Stimulated activated CD4-positive, alpha-beta T cell treated with anti-CD3 and anti-CD28 coated beads, Interleukin-15, amount 100 ng/mL, for 48 hours (primary cell): Measurements from ENCODE around the gene YAF2.
"Not testable (repeated sequence)": the region's sequence is repeated elsewhere in the genome, so short reads cannot be mapped to it uniquely, and the experiment has no call there.

Experiments used
- DNase-seq, 2 donors: peaks; one replicate each; pipeline ENCODE4 v3.0.0-alpha.2; 2020; ENCODE audit warnings: low read depth in 2 of 2

The YAF2 gene

DNA sequence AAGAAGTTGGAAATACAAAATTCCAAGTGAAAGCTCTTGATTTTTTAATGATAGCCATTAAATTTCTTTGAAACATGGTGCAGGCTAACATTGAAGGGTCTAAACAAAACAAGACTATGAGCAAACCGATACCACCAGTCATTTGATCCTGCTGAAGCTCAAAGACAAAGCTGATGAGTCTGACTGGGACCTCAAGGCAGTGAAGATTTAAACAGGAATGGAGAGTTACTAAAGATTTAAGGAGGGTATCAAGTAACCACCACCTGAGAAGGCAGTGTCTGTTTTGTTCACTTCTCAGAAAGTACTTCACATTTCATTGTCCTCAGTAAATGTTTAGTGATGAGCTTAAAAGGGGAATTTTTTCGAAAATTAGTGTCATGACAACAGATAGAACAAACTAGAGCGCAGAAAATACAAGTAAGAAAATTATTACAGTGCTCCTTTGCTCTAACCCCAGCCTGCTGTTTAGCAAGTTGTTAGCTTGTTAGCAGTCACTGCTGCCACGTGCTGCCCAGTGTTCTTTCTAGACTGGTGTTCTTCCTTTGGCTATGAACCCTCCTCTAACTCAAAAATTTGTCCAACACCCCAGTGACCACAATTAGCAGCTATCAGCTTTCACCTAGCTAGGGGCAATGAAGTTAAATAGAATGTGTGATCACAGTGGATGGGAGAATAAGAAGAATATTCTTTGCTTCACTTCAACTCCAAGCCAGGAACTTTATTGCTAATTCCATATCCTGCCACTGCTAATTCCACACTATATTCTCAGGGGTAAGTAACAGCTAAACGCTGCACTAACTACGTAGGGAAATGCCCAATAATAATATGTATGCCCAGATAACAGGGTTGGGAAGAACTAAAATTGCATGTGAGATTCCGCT, 41.1 kb downstream of the YAF2 start:
- no peak for DNase-seq

DNA sequence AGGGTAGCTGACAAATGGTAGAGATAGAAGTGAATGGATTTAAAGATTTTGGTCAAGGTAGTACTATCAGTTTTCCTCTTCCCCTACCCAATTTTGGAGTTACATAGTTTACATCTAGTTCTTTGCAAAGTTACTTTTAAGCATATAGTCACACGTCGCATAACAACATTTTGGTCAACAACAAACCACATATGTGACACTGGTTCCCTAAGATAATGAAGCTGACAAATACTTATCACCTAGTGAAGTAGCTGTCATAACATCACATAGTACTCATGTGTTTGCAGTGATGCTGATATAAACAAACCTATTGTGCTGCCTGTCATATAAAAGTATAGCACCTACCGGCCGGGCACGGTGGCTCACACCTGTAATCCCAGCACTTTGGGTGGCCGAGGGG, 45.4 kb downstream of the YAF2 start:
- DNase-seq: no peak

DNA sequence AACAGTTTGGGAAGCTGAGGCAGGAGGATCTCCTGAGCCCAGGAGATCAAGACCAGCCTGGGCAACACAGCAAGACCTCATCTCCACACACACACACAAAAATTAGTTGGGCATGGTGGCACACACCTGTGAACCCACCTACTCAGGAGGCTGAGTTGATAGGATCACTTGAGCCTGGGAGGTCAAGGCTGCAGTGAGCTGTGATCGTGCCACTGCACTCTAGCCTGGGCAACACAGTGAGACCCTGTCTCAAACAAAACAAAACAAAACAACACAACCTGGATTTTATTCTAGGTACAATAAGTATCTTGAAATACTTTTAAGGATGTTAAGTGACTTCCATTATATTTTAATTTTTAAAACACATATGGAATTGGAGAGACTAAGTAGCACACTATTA, 45.8 kb downstream of the YAF2 start:
- DNase-seq: no peak

DNA sequence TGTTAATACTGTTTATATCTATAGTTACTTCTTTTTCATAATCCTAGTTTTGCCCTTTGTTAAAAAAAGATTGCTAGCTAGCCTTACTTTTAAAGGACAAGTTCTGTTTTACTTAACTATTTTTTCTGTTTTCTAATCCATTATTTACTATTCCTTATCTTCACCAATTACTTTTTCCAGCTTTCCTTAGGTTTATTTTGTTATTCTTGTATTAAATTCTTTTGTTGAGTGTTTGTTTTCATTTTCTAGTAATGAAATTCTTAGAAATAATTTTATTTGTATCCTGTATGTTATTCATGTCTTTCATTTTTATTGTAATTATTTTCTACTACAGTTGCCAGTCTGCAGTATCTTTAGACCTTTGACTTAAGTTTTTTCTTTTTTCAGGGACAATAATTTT, 47.7 kb downstream of the YAF2 start:
- DNase-seq: no peak

DNA sequence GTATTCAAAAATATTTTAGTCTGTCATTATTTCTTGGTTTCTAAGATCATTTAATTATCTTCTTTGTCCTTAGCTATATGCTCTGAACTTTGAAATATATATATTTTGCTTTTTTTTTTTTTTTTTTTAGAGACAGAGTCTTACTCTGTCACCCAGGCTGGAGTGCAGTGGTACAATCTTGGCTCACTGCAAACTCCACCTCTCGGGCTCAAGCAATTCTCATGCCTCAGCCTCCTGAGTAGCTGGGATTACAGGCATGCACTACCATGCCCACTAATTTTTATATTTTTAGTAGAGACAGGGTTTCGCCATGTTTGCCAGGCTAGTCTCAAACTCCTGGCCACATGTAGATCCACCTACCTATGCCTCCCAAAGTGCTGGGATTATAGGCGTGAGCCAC, 49.8 kb downstream of the YAF2 start:
- not testable (repeated sequence) for DNase-seq

DNA sequence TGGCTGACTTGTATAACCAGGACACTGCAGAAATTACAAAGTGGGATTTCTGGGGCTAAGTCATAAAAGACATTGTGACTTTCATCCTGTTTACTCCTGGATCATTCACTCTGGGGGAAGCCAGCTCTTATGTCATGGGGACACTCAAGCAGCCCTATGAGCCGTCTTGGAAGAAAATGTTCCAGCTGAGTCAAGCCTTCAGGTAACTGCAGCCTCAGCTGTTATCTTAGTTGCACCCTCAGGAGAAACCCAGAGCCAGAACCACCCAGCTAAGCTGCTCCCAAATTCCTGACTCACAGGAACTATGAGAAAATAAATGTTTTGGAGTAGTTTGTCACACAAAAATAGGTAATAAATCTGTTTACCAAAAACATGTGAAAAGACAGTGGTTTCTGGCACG, 50.2 kb downstream of the YAF2 start:
- DNase-seq: no peak

DNA sequence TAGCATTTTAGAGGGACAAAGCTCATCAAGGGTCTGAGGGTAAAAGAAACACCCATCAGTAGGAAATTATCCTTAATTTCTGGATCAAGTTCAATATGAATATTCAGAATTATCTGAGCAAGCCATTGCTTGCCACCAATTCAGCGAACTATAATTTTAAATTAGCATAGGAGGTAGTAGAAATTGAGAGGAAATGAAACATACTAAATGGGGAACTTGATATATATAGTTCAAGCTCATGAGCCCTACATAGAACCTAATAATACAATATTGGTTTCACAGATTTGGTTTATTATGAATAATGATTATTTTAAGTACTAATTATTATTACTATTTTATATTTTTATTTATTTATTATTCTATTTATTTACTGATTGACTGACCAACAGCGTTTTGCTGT, 51.3 kb downstream of the YAF2 start:
- no peak for DNase-seq

DNA sequence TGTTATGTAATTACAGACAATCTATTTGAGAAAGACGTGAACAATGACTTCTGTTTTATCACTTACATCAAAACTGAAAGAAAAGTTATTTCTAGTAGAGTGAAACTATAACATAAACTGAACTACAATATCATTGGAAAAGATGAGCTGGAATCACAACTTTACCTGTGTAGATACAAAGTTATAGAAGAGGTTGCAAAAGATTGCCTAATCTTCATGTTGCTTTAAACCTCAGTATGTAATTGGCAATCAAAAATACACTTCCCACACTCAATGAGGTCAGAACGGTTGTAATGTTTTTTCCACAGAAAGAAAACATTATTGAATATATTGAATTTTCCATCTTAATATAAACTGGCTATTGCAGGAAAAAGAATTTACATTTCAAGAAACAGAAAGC, 55.7 kb downstream of the YAF2 start:
- no peak for DNase-seq

DNA sequence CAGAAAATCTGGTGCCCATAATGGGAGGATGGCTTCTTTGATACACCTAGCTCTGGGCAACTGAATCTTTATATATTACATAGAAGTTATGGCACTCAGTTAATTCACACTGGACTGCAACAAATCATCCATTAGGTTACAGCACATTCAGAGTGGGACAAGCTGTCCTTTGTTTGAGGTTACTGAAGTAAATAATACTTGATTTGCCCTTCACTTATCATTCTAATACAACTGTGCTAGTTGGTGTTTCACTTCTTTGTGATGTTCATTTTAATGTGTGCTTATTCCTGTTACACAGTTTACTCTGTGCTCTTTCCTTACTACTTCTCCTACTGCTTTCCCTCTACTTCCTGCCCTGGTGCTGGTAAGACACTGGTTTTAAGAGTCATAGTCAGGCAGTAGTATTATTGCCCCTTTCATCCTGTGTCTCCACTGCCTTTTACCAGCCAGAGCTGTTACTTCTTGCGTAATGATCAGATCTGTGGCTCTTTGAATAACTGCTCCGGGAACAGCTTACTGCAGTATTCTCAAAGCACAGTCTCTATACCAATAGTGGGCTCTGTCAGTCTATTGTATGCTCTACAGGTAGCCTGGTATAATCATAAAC, 57.0 kb downstream of the YAF2 start:
- DNase-seq: no peak

DNA sequence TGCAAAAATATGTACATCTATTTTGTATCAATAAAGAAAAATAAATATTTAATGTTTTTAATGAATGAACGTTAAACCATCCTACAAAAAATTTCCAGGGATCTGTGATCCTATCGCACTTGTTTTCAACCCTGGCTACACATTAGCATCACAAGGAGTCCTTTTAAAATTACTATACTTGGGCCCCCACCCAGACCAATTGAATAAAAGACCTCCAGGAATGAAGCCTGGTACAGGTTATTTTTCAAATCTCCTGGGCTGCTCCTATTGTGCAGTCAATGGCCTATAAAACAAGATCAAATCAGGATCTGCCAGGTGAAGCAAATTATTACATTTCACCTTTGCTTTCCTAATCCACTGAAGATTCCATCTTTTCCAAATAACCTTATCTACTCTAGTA, 59.9 kb downstream of the YAF2 start:
- DNase-seq: no peak

DNA sequence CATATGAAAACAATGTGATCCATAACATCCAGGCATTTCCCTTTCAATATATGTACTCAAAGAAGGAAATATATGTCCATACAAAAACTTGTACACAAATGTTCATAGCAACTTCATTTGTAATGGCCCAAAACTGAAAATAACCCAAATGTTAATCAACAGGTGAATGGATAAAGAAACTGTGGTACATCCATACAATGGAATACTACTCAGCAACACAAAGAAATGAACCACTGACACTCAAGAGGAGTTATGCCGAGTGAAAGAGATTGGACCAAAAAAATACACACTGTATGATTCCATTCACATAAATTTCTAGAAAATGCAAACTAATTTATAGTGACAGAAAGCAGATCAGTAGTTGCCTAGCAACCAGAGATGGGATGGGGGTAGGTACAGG, 63.1 kb downstream of the YAF2 start:
- no peak for DNase-seq

DNA sequence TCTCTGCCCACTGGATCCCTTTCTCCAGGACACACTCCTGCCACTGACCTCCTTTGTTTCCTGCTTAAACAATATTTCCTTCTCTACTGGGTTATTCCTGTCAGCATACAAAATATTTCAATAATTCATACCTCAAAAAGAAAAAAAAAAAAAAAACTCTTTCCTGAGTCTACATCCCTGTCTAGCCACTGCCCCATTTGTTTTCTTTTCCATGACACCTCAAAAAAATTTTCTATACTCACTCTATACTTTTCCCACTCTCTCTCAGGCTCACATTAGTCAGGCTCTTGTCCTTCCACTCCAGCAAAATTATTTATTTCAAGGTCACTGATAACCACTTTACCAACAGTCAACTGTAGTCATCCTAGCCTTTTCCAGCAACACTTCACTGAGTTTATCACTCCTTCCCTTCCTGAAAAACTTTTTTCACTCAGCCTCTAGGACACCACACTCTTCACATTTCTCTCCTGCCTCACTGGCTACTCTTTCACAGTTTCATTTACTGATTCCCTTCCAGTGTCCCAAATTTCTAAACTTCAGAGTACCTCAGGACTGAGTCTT, 64.0 kb downstream of the YAF2 start:
- no peak for DNase-seq

DNA sequence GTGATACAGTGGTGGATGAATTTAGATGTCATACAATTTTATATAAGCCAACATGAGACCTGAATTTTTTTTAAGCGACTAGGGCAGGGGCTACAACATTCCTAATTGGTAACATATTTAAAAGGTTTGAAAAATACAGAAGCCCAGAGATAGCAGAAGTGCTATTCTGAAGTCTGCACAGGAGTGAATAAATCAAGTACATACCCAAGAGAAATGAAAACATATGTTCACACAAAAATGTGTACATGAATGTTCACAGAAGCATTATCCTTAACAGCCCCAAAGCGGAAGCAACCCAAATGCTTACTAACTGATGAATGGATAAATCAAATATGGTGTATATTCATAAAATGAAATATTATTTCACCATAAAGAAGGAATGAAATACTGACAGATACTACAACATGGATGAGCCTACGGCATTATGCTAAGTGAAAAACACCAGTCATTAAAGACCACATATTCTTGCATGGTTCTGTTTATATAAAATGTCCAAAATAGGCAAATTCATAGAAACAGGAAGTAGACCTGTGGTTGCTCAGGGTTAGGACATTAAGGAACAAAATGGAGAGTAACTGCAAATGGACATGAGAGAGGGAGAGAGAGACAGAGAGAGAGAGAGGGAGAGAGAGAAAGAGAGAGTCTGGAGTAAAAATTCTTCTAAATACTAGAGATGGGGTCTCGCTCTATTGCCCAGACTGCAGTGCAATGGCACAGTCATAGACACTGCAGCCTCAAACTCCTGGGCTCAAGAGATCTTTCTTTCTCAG, 65.4 kb downstream of the YAF2 start:
- DNase-seq: no peak

DNA sequence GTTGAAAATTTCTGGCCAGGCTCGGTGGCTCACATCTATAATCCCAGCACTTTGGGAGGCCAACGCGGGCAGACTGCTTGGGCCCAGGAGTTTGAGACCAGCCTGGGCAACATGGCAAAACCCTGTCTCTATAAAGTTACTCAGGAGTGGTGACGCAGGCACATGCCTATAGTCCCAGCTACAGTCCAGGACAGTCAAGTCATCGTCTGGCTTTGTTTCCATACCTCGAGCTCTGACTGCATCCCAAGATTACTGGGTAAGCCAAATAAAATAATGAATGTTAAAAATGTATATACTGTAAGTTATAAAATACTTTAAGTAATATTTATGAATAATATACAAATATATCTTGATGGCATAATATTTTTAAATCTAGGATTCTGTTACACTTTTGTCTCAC, 70.3 kb downstream of the YAF2 start:
- no peak for DNase-seq

DNA sequence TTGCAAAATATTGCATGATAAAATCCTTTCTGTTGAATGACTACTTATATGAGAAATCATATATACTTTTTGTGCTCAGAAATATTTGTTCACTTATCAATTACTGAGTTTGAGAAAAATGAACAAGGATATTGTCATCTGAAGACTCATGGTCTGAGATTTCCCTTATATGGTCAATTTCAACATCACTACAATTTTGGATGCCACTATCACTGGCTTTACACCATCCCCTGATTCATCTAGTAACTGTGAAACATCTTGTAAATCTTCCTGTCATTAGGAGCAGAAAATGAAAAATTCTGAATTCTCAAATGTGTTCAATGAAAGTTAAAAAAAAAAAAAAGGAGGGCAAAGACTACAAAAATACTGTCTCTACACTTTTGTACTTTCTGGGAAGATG, 71.5 kb downstream of the YAF2 start:
- no peak for DNase-seq

DNA sequence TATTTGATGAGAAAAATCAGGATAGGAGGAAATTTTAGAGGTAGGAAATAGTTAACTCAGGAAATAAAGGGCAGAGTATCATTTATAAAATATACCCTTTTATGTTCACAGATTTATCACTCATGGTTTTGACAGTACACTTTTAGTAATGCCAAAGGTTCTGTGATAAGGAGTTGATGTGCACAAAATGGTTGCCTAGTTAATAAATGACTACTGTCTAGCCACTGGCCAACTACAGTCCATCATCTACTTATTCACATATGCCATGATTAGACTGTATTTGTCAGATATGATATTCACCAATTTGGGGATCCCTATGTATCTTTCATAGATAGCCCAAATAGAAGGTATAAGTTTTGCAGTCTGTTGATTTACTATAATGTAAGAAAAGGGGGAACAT, 74.1 kb downstream of the YAF2 start:
- no peak for DNase-seq

DNA sequence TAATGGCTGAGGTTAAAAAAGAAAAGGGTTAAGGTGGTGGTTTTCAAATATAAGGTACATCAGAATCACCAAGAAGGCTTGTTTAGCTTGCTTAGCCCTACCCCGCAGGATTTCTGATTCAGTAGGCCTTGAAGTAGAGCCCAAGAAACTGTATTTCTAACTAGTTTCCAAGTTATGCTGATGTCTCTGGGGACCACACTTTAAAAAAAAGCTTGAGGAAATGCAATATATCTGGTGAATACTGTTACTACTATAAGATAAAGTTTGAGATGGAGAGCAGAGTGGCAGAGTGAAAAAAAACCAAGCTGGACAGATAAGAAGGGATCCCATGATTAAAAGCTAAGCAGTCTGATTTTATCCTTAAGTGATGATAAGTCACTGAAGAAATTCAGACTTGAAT, 75.1 kb downstream of the YAF2 start:
- DNase-seq: no peak

DNA sequence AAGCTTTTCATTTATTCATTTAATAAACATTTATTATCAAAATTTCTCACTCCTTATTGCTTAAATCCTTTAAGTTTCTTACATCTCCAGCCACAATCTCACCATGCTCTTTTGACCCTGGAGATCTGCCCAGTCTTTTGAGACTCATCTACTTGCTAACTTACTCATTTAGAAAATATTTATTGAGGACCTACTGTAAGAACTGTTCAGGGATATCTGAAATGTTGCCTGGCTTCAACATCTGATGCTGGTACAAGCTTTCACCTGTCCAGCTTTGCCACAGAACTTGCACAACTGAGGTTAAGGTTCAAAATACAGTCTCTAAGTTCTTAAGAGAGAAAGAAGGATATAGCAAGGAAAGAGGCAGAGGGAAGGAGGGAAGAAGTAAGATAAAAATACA, 75.9 kb downstream of the YAF2 start:
- no peak for DNase-seq

DNA sequence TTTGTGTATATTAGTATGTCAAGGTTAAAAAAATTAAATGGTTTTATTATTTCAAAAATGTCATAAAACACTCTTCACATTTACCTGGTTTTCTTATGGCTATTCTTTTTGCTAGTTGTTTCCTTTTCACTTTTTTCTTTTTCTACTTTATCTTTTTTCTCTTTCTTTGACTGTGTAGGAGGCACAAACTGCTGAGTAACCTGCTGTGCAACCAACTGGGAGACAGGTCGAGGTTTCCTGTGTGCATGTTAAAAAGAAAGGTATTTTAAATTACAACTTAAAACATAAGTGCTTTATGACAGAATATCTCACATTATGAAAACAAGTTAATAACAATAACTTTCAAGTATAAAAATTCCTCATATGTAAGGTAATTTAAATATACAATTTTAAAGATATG, 76.5 kb downstream of the YAF2 start:
- no peak for DNase-seq

DNA sequence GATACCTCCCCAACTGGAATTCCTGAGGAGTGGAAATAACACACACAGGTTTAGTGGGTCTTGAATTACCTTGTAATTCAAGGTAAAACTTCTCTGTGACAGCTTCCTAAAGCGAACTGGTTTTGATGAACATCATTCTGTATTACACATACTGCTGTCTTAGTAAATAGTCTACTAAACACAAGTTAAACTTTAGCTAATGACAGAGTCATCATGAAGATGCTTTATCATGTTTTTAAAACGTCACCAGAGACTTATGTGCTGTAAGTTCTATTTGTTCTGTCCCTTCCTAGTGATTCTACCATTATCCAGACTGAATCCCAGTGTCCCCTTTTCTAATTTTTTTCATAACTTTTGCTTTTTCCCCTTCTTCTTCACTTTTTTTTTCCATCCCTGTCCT, 81.8 kb downstream of the YAF2 start:
- DNase-seq: no peak

DNA sequence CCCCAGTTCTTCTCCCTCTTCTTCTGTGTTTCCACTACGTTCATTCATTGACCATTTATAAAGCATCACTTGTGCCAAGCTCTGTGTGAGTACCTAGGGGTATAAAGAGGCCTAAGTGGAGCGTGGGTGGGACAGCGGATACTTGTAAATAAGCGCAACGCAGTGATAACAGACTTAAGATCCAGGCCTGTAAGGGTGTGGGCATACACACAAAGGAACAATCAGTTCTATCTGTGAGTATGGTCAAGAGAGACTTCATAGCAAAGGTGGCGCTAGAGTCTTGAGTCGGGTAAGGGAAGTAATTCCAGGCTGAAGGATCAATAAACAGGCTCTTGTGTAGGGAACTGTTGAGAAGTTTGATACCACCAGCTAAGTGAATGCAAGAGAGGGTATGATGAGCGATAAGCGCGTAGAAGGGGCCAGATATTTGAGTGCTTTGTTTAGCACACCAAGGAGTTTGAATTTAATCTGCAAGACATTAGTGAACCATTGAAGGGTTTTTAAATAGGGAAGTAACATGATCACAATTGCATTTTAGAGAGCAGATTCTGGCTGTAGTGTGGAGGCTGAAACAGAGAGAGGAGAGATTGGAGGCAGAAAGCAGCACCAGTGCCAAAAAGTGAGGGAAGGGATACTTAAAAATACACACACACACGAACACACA, 92.4 kb downstream of the YAF2 start:
- DNase-seq: no peak

DNA sequence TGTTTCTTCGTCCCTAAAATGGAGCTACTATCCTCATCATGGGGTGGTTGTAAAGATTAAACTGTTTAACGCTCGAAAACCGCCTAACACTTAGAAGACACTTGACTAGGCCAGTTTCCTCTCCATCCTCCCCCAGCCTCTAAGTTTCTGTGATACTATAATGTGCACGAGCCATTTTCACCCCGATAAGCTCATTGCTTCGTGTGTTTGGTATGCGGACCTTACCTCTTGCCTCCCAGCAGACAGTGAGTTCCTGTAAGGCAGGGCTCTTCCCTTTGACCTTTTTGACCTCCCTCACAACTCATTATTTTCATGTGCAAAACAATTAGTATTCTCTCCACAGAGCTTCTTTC, 92.9 kb downstream of the YAF2 start:
- no peak for DNase-seq
